Stimulated activated CD8-positive, alpha-beta memory T cell treated with anti-CD3 and anti-CD28 coated beads, Interleukin-2, amount 100 ng/mL, for 1 hour (primary cell): ENCODE data around the gene FGD5.
"Not testable (repeated sequence)": the region's sequence is repeated elsewhere in the genome, so short reads cannot be mapped to it uniquely, and the experiment has no call there.

ENCODE experiments used
- DNase-seq, 2 donors: peaks; one replicate each; pipeline ENCODE4 v3.0.0-alpha.2; 2020; ENCODE audit warnings: low read depth in 2 of 2

FGD5 gene

GRCh38 chr3:14806641-14807263 is 12.0 kb upstream of the FGD5 start:
- DNase-seq = no peak

GRCh38 chr3:14808025-14808424 is 10.7 kb upstream of the FGD5 start:
- no peak for DNase-seq

- DNase-seq = no peak
Observed at GRCh38 chr3:14808502-14809266, 10.1 kb upstream of the FGD5 start.

- DNase-seq = not testable (repeated sequence)
Observed at GRCh38 chr3:14809611-14810010, 9.2 kb upstream of the FGD5 start.

- DNase-seq = no peak
Observed at GRCh38 chr3:14810070-14810791, 8.5 kb upstream of the FGD5 start.

GRCh38 chr3:14810801-14811661 is 7.7 kb upstream of the FGD5 start:
- no peak for DNase-seq

- no peak for DNase-seq
Observed at GRCh38 chr3:14811684-14812083, 7.1 kb upstream of the FGD5 start.

- DNase-seq = no peak
Observed at GRCh38 chr3:14812196-14812790, 6.5 kb upstream of the FGD5 start.

GRCh38 chr3:14814411-14814871 is 4.3 kb upstream of the FGD5 start:
- no peak for DNase-seq

GRCh38 chr3:14816359-14816758 is 2.4 kb upstream of the FGD5 start:
- DNase-seq = no peak

GRCh38 chr3:14819671-14820070 is 909 bp downstream of the FGD5 start:
- DNase-seq = no peak

GRCh38 chr3:14820156-14820555 is 1.4 kb downstream of the FGD5 start:
- DNase-seq = no peak

GRCh38 chr3:14821151-14821550 is 2.4 kb downstream of the FGD5 start:
- no peak for DNase-seq

- DNase-seq = no peak
Observed at GRCh38 chr3:14822134-14822533, 3.4 kb downstream of the FGD5 start.

GRCh38 chr3:14822670-14823390 is 4.1 kb downstream of the FGD5 start:
- DNase-seq = no peak

- no peak for DNase-seq
Observed at GRCh38 chr3:14823393-14823792, 4.6 kb downstream of the FGD5 start.

GRCh38 chr3:14823910-14824629 is 5.3 kb downstream of the FGD5 start:
- no peak for DNase-seq

- no peak for DNase-seq
Observed at GRCh38 chr3:14824646-14825045, 5.9 kb downstream of the FGD5 start.

GRCh38 chr3:14826069-14826468 is 7.3 kb downstream of the FGD5 start:
- DNase-seq = no peak

- DNase-seq = no peak
Observed at GRCh38 chr3:14827776-14828175, 9.0 kb downstream of the FGD5 start.
